Endometrial microvascular endothelial cells (primary cell): ENCODE data around the gene PIEZO2. TPM values are rescaled to one million over a fixed set of nuclear protein-coding genes. Genes with fewer than 3 reads are reported as not detected.

Source experiments
- in situ Hi-C: cut with HindIII; loops from 2 replicates; pipeline ENCODE4 v1.10.0; 2017; ENCODE audit warnings: low sequenced_read_pairs, low pct_unique_long_range_greater_than_20kb; ENCODE audit errors: inconsistent ontology term
- total RNA-seq: library from RNA; depleted of rRNA; stranded (reverse); fragments of >200 nt; gene quantifications from one replicate; pipeline ENCODE4 v1.2.3, GENCODE V29; 2015; ENCODE audit errors: inconsistent ontology term

The PIEZO2 gene
- total RNA-seq, 1 donor from 2014 or later, result under 0.01 TPM

- in situ Hi-C loops, result no loop called here
Measured at GRCh38 chr18:10690366-10690765, 459.0 kb downstream of the PIEZO2 start.

GRCh38 chr18:10690035-10690329 is 459.4 kb downstream of the PIEZO2 start:
- in situ Hi-C loops, result no loop called here

GRCh38 chr18:10689236-10690034 is 459.9 kb downstream of the PIEZO2 start:
- in situ Hi-C loops, result no loop called here

- in situ Hi-C loops, result no loop called here
Measured at GRCh38 chr18:10688766-10689165, 460.6 kb downstream of the PIEZO2 start.

- in situ Hi-C loops, result no loop called here
Measured at GRCh38 chr18:10687161-10687925, 462.0 kb downstream of the PIEZO2 start.

- in situ Hi-C loops, result no loop called here
Measured at GRCh38 chr18:10686308-10686707, 463.1 kb downstream of the PIEZO2 start.

- in situ Hi-C loops, result no loop called here
Measured at GRCh38 chr18:10685484-10685883, 463.9 kb downstream of the PIEZO2 start.

GRCh38 chr18:10682368-10682714 is 467.0 kb downstream of the PIEZO2 start:
- in situ Hi-C loops, result no loop called here

GRCh38 chr18:10681581-10682367 is 467.6 kb downstream of the PIEZO2 start:
- in situ Hi-C loops, result no loop called here

- in situ Hi-C loops, result no loop called here
Measured at GRCh38 chr18:10680271-10680596, 469.1 kb downstream of the PIEZO2 start.

GRCh38 chr18:10679557-10680270 is 469.7 kb downstream of the PIEZO2 start:
- in situ Hi-C loops, result no loop called here

GRCh38 chr18:10671441-10671840 is 477.9 kb downstream of the PIEZO2 start:
- in situ Hi-C loops, result no loop called here

GRCh38 chr18:10670856-10671255 is 478.5 kb downstream of the PIEZO2 start:
- in situ Hi-C loops, result no loop called here

- in situ Hi-C loops, result no loop called here
Measured at GRCh38 chr18:10669441-10670100, 479.8 kb downstream of the PIEZO2 start.

- in situ Hi-C loops, result no loop called here
Measured at GRCh38 chr18:10663750-10664149, 485.6 kb downstream of the PIEZO2 start.

GRCh38 chr18:10661317-10661716 is 488.1 kb downstream of the PIEZO2 start:
- in situ Hi-C loops, result no loop called here

GRCh38 chr18:10660179-10660884 is 489.0 kb downstream of the PIEZO2 start:
- in situ Hi-C loops, result no loop called here

- in situ Hi-C loops, result no loop called here
Measured at GRCh38 chr18:10659594-10659993, 489.8 kb downstream of the PIEZO2 start.
